ENCODE measurements around the gene SLC39A7.

- TF ChIP-seq CTCF (IDR thresholded peaks at IDR 0.05; ENCODE audit: borderline replicate concordance, extremely low read depth, low read length, poor library complexity, severe bottlenecking) (no peak), EZH2 (IDR thresholded peaks at IDR 0.05; ENCODE audit: borderline replicate concordance, low read depth, low read length, severe bottlenecking) (no peak)
Measured at GRCh38 chr6:33189164-33189563, 11.5 kb upstream of the SLC39A7 start.

All from DND-41 (cell line).